GM23338 (cell line): Measurements from ENCODE around the gene HRH3.

ENCODE experiments used
- CREB1 ChIP-seq: fragments of 250-450 bp; sonication (Bioruptor Pico); IDR thresholded peaks from 2 replicates; pipeline ENCODE4 v1.5.0; 2020; ENCODE audit warnings: low read depth, mild to moderate bottlenecking, moderate library complexity
- ETS1 ChIP-seq: IDR thresholded peaks from 2 replicates; pipeline ENCODE4 v1.6.1; 2016; ENCODE audit warnings: antibody characterized with exemption
- EZH2 ChIP-seq: fragments of 200-600 bp; sonication (generic); IDR thresholded peaks from one replicate; pipeline ENCODE4 v1.8.0; 2017; ENCODE audit warnings: antibody characterized with exemption, mild to moderate bottlenecking, low read depth; ENCODE audit not compliant: unreplicated experiment
- EZH2phosphoT487 ChIP-seq: fragments of 200-600 bp; sonication (generic); IDR thresholded peaks from one replicate; pipeline ENCODE4 v1.8.1; 2018; ENCODE audit warnings: antibody characterized with exemption; ENCODE audit not compliant: unreplicated experiment
- NANOG ChIP-seq: IDR thresholded peaks from 2 replicates; pipeline ENCODE4 v1.6.1; 2016; ENCODE audit warnings: antibody characterized with exemption, borderline replicate concordance
- POLR2AphosphoS5 ChIP-seq: IDR thresholded peaks from 2 replicates; pipeline ENCODE4 v1.6.1; 2016; ENCODE audit warnings: antibody characterized with exemption, low read depth
- ZNF331 ChIP-seq: fragments of 250-450 bp; sonication (Bioruptor Pico); IDR thresholded peaks from 2 replicates; pipeline ENCODE4 v1.5.0; 2020; ENCODE audit warnings: low read depth, mild to moderate bottlenecking, moderate library complexity
- TF ChIP-seq, protein P1 (sequence below), 2 experiments: fragments of 200-600 bp in 1 of 2; sonication (generic) in 1 of 2; conservative IDR thresholded peaks; 2 replicates each; pipeline versions ENCODE4 v1.5.1 to v1.6.1; 2016 to 2017; ENCODE audit warnings: antibody characterized with exemption in 2 of 2, low read depth in 2 of 2, mild to moderate bottlenecking in 2 of 2, moderate library complexity in 1 of 2
- TF ChIP-seq, protein P2 (sequence below): IDR thresholded peaks from one replicate; pipeline ENCODE4 v1.6.1; 2018; ENCODE audit warnings: antibody characterized with exemption; ENCODE audit not compliant: unreplicated experiment

DNA sequence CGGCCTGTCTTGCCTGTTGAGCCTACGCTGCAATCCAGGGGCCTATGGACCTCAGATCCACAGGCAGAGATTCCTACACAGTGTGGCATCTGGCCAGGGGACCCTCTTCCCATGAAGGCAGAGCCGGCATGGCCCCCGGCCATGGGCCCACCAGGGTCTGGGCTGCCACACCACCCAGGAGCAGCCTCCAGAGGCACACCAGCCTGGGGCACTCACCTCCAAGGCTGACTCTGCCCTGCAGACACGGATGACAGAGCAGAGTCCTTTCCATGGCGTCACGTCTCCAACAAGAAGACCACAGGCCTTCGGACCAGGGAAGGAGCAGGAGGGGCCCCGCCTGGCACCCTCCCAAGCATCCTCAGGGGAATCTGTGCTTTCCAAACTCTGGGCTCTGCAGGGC is 3.5 kb upstream of the HRH3 start:
- TF ChIP-seq POLR2AphosphoS5 (no peak), EZH2phosphoT487 (no peak), CREB1 (CRISPR knock-in tag) (no peak), NANOG (no peak), EZH2 (no peak), ETS1 (no peak), ZNF331 (no peak)
- TF ChIP-seq, protein P1, sequence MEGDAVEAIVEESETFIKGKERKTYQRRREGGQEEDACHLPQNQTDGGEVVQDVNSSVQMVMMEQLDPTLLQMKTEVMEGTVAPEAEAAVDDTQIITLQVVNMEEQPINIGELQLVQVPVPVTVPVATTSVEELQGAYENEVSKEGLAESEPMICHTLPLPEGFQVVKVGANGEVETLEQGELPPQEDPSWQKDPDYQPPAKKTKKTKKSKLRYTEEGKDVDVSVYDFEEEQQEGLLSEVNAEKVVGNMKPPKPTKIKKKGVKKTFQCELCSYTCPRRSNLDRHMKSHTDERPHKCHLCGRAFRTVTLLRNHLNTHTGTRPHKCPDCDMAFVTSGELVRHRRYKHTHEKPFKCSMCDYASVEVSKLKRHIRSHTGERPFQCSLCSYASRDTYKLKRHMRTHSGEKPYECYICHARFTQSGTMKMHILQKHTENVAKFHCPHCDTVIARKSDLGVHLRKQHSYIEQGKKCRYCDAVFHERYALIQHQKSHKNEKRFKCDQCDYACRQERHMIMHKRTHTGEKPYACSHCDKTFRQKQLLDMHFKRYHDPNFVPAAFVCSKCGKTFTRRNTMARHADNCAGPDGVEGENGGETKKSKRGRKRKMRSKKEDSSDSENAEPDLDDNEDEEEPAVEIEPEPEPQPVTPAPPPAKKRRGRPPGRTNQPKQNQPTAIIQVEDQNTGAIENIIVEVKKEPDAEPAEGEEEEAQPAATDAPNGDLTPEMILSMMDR (conservative IDR thresholded peaks at IDR 0.05; ENCODE audit: low read depth in 2 of 2) = no peak
- TF ChIP-seq, protein P2, sequence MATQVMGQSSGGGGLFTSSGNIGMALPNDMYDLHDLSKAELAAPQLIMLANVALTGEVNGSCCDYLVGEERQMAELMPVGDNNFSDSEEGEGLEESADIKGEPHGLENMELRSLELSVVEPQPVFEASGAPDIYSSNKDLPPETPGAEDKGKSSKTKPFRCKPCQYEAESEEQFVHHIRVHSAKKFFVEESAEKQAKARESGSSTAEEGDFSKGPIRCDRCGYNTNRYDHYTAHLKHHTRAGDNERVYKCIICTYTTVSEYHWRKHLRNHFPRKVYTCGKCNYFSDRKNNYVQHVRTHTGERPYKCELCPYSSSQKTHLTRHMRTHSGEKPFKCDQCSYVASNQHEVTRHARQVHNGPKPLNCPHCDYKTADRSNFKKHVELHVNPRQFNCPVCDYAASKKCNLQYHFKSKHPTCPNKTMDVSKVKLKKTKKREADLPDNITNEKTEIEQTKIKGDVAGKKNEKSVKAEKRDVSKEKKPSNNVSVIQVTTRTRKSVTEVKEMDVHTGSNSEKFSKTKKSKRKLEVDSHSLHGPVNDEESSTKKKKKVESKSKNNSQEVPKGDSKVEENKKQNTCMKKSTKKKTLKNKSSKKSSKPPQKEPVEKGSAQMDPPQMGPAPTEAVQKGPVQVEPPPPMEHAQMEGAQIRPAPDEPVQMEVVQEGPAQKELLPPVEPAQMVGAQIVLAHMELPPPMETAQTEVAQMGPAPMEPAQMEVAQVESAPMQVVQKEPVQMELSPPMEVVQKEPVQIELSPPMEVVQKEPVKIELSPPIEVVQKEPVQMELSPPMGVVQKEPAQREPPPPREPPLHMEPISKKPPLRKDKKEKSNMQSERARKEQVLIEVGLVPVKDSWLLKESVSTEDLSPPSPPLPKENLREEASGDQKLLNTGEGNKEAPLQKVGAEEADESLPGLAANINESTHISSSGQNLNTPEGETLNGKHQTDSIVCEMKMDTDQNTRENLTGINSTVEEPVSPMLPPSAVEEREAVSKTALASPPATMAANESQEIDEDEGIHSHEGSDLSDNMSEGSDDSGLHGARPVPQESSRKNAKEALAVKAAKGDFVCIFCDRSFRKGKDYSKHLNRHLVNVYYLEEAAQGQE = no peak
